ENCODE data around the gene CLIP2. TPM values are rescaled to one million over a fixed set of nuclear protein-coding genes. Genes with fewer than 3 reads are reported as not detected.
A peak's percentile ranks its signal among the peaks of the same experiment; 100 is the strongest.
"Not testable (repeated sequence)": the region's sequence is repeated elsewhere in the genome, so short reads cannot be mapped to it uniquely, and the experiment has no call there.

Gene CLIP2
- total RNA-seq, 1 donor from 2014 or later: 40.7 TPM

GRCh38 chr7:74338366-74339108, 49.3 kb downstream of the CLIP2 start:
- DNase-seq: no peak

DNA sequence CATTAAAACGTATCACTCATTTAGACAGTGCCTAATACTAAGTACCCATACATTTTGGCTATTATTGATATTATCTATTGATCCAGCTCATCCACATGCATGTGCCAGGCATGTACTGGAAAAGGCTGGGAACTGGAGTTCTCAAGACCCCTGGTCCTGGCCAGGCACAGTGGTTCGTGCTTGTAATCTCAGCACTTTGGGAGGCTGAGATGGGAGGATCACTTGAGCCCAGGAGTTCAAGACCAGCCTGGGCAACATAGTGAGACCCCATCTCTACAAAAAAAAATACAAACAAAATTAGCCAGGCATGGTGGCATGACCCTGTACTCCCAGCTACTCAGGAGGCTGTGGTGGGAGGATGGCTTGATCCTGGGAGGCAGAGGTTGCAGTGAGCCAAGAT, 50.4 kb downstream of the CLIP2 start:
- not testable (repeated sequence) for DNase-seq

GRCh38 chr7:74343281-74344131, 54.3 kb downstream of the CLIP2 start:
- DNase-seq: peak; percentile 48

DNA sequence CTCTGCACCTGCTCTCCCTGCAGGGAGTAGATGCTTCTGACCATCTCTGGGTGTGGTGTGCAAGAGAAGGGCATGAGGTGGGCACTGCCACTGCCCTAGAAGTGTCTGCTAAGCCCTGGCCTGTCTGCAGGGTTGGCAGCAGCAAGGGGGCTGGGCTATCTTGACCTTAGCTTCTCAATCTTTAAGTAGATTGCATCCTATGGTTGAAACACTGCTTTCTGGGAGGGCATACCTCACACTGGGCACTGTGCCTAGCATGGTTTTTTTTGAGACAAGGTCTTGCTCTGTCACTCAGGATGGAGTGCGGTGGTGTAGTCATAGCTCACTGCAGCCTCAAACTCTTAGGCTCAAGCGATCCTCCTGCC, 54.9 kb downstream of the CLIP2 start:
- no peak for DNase-seq

DNA sequence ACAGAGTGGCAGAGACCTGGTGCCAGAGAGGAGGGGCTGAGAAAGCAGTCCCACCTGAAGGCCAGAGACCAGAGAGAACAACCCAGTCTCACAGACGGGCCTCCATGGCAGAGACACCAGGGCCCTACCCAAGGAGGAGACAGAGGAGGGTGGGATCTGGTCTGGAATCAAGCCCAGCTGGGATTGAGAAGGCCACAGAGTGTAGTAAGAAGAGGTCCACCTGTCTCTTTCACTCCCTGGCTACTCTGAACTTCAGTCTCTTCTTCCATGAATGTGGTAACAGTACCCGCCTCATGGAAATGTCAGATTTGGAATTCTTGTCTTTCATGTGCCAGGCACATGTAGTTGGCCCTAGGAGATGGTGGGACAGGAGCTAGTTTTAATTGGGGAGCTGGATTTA, 55.6 kb downstream of the CLIP2 start:
- no peak for DNase-seq

- no peak for DNase-seq
Observed at GRCh38 chr7:74345970-74346369, 56.8 kb downstream of the CLIP2 start.

DNA sequence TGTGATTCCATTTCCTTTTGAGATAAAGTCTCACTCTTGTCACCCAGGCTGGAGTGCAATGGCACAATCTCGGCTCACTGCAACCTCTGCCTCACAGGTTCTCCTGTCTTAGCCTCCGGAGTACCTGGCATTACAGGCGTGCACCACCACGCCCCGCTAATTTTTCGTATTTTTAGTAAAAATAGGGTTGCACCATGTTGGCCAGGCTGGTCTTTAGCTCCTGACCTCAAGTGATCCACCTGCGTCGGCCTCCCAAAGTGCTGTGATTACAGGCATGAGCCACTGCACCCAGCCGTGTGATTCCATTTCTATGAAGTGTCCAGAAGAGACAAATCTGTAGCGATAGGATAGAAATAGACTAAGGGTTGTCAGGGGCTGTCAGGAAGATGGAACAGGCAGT, 60.4 kb downstream of the CLIP2 start:
- no peak for DNase-seq

DNA sequence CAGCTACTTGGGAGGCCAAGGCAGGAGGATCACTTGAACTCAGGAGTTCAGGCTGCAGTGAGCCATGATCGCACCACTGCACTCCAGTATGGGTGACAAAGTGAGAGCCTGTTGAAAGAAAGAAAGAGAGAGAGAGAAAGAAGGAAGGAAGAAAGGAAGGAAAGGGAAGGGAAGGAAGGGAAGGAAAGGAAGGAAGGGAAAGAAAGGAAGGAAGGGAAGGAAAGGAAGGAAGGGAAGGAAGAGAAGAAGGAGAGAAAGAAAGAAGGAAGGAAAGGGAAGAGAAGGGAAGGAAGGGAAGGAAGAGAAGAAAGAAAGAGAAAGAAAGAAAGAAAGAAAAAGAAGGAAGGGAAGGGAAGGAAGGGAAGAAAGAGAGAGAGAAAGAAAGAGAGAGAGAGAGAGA, 61.5 kb downstream of the CLIP2 start:
- no peak for DNase-seq

DNA sequence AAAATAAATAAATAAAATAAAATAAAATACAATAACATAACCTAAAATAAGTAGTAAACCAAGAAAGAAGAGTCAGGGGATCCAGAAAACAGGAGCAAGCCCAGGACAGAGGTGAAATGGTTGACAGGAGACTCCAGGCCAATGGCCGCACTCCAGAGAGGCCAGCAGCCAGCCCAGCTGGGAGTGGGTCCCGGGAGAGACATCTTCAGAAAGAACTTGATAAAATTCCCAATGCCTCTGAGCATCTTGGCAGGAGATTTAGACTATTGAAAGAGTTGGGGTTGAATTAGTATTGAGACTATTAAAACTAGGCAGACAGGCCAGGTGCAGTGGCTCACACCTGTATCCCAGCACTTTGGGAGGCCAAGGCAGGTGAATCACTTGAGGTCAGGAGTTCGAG, 62.6 kb downstream of the CLIP2 start:
- DNase-seq: no peak

DNA sequence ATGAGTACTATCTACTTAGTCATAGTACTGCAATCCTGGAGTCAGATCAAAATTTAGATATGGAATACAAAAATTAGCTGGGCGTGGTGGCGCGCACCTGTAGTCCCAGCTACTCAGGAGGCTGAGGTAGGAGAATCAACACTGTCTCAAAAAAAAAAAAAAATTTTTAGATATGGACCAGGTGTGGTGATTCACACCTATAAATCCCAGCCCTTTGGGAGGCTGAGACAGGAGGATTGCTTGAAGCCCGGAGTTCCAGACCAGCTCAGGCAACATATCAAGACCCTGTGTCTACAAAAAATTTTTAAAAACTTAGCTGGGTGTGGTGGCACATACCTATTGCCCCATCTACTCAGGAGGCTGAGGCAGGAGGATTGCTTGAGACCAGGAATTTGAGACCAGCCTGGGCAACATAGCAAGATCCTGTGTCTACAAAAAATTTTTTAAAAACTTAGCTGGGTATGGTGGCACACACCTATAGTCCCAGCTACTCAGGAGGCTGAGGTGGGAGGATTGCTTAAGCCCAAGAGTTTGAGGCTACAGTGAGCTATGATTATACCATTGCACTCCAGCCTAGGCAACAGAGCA, 63.4 kb downstream of the CLIP2 start:
- DNase-seq: not testable (repeated sequence)

DNA sequence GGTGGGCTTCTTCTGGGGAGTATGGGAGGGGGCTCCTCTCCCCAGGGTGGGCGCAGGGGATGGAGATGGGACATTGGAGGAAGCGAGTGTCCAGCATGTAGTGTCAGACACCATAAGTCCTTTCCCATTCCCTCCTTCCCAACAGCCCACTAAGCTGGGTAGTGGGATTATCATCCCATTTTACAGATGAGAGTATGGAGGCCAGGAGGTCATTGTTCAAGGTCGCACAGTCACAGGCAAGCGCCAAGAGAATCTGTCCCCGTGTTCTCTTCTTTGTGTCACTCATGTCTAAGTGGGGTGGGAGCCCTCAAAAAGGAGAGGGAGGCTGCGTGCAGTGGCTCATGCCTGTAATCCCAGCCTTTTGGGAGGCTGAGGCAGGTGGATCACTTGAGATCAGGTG, 64.8 kb downstream of the CLIP2 start:
- DNase-seq: no peak

DNA sequence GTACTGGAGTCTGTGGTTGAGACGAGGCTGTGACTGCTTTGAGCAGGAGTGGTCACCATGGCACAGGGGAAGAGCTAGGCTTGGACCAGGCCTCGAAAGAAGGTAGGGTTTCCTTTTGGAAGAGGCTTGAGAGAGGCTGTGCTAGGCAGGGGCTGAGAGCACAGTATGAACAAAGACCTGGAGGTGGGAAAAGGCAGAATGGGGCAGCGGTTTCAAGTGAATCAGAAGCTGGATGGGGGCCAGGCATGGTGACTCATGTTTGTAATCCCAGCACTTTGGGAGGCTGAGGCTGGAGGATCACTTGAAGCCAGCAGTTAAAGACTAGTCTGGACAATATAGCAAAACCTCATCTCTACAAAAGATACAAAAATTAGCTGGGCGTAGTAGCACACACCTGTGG, 65.9 kb downstream of the CLIP2 start:
- DNase-seq: peak; percentile 78

DNA sequence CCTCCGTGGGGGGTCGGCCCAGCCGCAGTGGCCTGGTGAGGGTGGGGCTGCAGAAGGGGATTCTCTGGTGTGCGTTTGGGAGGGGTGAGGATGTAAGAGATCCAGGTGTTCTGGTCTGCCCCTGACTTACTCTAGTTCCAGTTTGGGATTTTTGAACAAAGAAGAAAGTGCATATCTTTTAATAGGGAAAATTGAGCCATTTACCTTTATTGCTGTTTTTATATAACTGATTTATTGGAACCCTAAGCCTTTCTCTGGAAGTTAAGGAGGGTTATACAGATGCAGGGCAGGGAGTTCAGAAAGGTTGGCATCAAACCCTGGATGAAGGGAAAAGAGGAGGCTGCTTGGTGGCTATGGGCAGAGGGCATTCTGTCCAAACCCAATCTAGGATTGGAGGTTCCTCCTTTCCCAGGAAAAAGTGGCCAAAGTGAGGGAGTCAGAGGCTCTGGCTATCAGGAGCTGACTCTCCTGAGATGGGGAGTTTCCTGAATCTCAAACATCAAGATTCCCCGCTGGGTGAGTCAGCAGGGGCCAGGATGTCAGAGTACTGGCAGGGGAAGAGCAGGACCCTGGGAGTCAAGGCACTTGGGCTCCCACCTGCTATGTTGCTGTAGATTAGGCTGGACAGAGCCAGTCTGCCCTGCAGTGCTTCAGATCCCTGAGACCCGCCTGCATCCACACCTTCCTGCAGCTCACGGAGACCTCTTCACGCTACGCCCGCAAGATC, 67.5 kb downstream of the CLIP2 start:
- DNase-seq: peak; percentile 44

DNA sequence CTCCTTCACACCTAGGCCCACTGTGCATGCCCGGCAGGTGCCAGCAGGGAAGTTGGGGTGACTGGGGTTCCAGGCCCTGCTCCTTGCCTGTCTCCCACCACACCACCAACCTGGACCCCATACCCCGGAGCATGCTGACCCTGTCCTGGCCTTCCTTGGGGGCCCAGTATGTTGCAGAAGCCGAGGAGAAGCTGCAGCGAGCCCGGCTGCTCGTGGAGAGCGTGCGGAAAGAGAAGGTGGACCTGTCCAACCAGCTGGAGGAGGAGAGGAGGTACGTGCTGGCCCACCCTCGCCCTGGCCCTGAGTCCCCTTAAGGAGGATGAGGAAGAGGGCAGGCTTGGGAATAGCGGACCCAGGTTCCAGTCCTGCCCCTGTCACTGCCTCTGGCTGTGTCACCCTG, 70.8 kb downstream of the CLIP2 start:
- no peak for DNase-seq

DNA sequence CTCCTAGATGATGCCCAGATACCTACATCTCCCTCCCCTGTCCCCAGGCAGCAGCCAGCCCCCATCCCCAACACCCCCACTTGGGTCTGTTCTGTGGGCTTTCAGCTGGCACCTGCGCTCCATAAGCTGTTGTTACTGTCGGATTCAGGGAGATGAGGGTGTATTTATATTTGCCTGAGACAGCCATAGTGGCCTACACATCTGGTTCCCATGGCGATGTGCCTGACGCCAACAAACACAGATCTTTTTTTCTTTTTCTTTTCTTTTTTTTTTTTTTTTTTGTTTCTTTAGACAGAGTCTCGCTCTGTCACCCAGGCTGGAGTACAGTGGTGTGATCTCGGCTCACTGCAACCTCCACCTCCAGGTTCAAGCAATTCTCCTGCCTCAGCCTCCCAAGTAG, 73.1 kb downstream of the CLIP2 start:
- DNase-seq: no peak

GRCh38 chr7:74364061-74364460, 74.9 kb downstream of the CLIP2 start:
- peak; percentile 35 for DNase-seq

- peak; percentile 65 for DNase-seq
Observed at GRCh38 chr7:74365322-74366022, 76.3 kb downstream of the CLIP2 start.

DNA sequence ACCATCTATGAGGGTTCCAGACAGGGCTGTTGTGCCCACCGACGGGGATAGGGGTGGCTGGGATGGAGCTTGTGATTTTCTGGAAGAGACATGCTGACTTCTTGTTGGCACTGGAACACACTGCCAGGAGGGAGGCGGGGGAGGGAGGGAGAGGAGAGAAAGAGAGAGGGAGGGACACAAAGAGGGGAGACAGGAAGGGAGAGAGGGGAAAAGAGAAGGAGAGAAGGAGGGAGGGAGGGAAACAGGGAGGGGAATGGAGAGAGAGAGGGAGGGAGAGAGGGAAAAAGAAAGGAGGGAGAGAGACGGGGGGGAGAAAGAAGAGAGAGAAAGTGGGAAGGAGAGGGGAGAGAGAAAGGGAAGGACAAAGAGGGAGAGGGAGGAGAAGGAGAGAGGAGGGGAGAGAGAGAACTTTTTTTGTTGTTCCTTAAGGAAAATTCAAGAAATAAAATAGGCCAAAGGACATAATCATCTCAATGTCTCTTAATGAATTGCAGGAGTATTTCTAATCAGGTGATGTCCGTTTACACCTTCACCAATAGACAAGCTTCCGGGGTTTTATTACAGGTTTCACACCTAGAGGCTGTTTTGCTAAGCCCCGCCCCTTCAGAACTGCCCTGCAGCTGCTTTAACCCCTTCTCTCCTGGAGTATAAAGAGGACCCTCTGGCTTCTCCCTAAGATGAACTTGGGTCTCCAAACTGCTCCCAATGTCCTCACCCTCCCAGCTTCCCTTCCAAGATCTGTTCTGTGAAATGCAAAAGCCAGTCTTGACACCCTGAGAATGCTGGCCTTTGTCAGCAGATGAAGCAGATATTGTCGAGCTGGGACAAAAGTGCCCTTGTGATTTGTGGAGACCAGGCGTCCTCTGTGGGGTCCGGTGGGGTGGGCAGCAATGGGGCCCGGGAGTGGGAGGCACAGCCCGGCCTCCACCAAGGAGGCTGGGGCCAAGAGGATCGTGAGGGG, 82.5 kb downstream of the CLIP2 start:
- no peak for DNase-seq

DNA sequence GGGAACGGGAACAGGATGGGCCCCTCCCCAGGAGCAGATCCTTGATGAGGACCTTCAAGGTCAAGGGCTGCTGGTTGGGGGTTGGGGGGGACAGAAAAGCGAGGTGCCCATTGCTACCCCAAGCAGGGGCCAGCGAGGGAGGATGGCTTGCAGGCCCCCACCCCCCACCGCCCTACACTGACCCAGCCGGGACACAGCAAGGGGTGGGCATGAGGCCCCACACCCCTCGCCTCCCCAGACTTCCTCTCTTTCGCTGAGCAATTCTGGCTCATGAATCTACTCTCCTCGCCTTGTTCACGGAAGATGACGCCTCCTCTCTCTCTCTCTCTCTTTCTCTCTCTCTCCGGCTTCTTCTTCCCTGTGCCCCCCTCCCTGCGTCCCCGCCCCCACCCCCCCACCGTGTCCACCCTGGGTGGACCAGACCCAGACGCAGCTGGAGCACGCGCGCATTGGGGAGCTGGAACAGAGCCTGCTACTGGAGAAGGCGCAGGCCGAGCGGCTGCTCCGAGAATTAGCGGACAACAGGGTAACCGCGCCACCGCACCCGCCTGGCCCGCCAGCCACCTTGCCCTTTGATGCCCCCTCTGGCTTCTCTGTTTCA, 83.4 kb downstream of the CLIP2 start:
- DNase-seq: no peak

- DNase-seq: no peak
Observed at GRCh38 chr7:74373536-74373935, 84.3 kb downstream of the CLIP2 start.

DNA sequence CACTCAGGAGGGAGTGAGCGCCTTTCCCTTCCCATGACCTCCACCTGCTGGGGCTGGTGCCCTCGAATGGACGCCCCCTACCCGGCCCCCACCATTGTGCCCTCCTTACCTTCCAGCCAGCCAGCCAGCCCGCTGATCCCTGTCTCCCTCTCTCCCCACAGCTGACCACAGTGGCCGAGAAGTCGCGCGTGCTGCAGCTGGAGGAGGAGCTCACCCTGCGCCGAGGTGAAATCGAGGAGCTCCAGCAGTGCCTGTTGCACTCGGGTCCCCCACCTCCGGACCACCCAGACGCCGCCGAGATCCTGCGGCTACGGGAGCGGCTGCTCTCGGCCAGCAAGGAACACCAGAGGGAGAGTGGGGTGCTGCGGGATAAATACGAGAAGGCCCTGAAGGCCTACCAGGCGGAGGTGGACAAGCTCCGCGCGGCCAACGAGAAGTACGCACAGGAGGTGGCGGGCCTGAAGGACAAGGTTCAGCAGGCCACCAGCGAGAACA, 86.6 kb downstream of the CLIP2 start:
- DNase-seq: no peak
